PC-9 (cell line): ENCODE data around the gene ATF7IP. TPM values are rescaled to one million over a fixed set of nuclear protein-coding genes. Genes with fewer than 3 reads are reported as not detected.
A peak's percentile ranks its signal among the peaks of the same experiment; 100 is the strongest.
"Not testable (repeated sequence)": the region's sequence is repeated elsewhere in the genome, so short reads cannot be mapped to it uniquely, and the experiment has no call there.

ENCODE experiments used
- BruUV-seq: library from RNA; stranded (reverse); fragments of 400-500 nt; replicated peaks from 2 replicates; lab custom pipeline; 2021; lab: Mats Ljungman, UMichigan
- CTCF ChIA-PET: fragments of 300-600 bp; sonication (Branson Sonifier 250); formaldehyde crosslinking; loops from one replicate; lab custom pipeline; 2022; ENCODE audit warnings: antibody characterized with exemption; lab: Charles Lee
- POLR2A ChIA-PET: fragments of 300-600 bp; sonication (Branson Sonifier 250); formaldehyde crosslinking; loops from one replicate; lab custom pipeline; 2022; ENCODE audit warnings: antibody characterized with exemption; ENCODE audit not compliant: unreplicated experiment; lab: Charles Lee
- DNase-seq, 2 experiments: peaks; one replicate each; pipeline versions ENCODE4 v3.0.0 to v3.0.0-alpha.2; 2015 to 2022; ENCODE audit warnings: mixed read lengths in 1 of 2
- H2AFZ ChIP-seq: fragments of 200-600 bp; sonication (generic); 2 replicates; pipeline ENCODE4 v1.8.1; 2017; ENCODE audit warnings: antibody characterized with exemption
- H3F3A ChIP-seq: fragments of 200-600 bp; sonication (generic); 2 replicates; pipeline ENCODE4 v1.8.1; 2017; ENCODE audit warnings: antibody characterized with exemption, mild to moderate bottlenecking, low read depth; ENCODE audit not compliant: insufficient read depth
- H3K27ac ChIP-seq: fragments of 200-600 bp; sonication (generic); 2 replicates; pipeline ENCODE4 v1.6.1; 2016; ENCODE audit warnings: mixed run types
- H3K27me3 ChIP-seq: fragments of 200-600 bp; sonication (generic); 2 replicates; pipeline ENCODE4 v1.6.1; 2016; ENCODE audit warnings: low read depth, mixed run types; ENCODE audit not compliant: insufficient read depth
- H3K36me3 ChIP-seq: fragments of 200-600 bp; sonication (generic); 2 replicates; pipeline ENCODE4 v1.6.1; 2016; ENCODE audit warnings: low read depth, mixed run types
- H3K4me1 ChIP-seq: fragments of 200-600 bp; sonication (generic); replicated peaks from 2 replicates; pipeline ENCODE4 v1.6.1; 2016; ENCODE audit warnings: mixed run types; ENCODE audit not compliant: insufficient read depth
- H3K4me2 ChIP-seq: fragments of 200-600 bp; sonication (generic); 2 replicates; pipeline ENCODE4 v1.6.1; 2017; ENCODE audit warnings: mixed run types
- H3K4me3 ChIP-seq: fragments of 200-600 bp; sonication (generic); 2 replicates; pipeline ENCODE4 v1.6.1; 2016; ENCODE audit warnings: mixed run types
- H3K79me2 ChIP-seq: fragments of 200-600 bp; sonication (generic); 2 replicates; pipeline ENCODE4 v1.6.1; 2017; ENCODE audit warnings: low read depth, mixed run types
- H3K9me2 ChIP-seq: fragments of 200-600 bp; sonication (generic); 2 replicates; pipeline ENCODE4 v1.8.1; 2017; ENCODE audit warnings: mild to moderate bottlenecking; ENCODE audit not compliant: insufficient read depth
- H3K9me3 ChIP-seq: fragments of 200-600 bp; sonication (generic); 2 replicates; pipeline ENCODE4 v1.8.1; 2016; ENCODE audit warnings: low read depth; ENCODE audit not compliant: insufficient read depth
- H4K20me1 ChIP-seq: fragments of 200-600 bp; sonication (generic); 2 replicates; pipeline ENCODE4 v1.8.1; 2017; ENCODE audit not compliant: insufficient read depth
- CTCF ChIP-seq: fragments of 200-600 bp; sonication (generic); conservative IDR thresholded peaks from 2 replicates; pipeline ENCODE4 v1.6.1; 2017; ENCODE audit warnings: mixed run types, antibody characterized with exemption, mild to moderate bottlenecking, moderate library complexity
- EZH2 ChIP-seq: fragments of 200-600 bp; sonication (generic); IDR thresholded peaks from 2 replicates; pipeline ENCODE4 v1.8.0; 2017; ENCODE audit warnings: antibody characterized with exemption, low read depth
- intact Hi-C: fragments of 100-400 bp; cut with micrococcal nuclease; formaldehyde crosslinking; loops from one replicate; pipeline ENCODE4 v1.10.0; 2022; ENCODE audit not compliant: unreplicated experiment
- total RNA-seq: library from RNA; stranded (reverse); gene quantifications from 2 replicates; pipeline ENCODE4 v1.2.3, GENCODE V29; 2021

Gene ATF7IP
- total RNA-seq, 1 experiment from 2014 or later, result 94.7 TPM

GRCh38 chr12:14403293-14403692 is 37.8 kb downstream of the ATF7IP start:
- Histone ChIP-seq H2AFZ (no peak overlapping the region), H3K79me2 (peaks cover 99% of the 10 kb centered on the region), H3K4me1 (peaks cover 9% of the 10 kb centered on the region; the same call in 1 of the 2 replicates), H3K36me3 (no peaks in the 10 kb centered on the region), H3F3A (peaks cover 4% of the 10 kb centered on the region), H3K27ac (peak overlapping the region; percentile 1; the same call in 1 of the 2 replicates), H3K4me2 (peak overlapping the region; percentile 6), H3K4me3 (no peak overlapping the region), H3K9me3 (peaks cover 4% of the 10 kb centered on the region; the same call in 1 of the 2 replicates), H3K9me2 (no peaks in the 10 kb centered on the region), H4K20me1 (peaks cover 24% of the 10 kb centered on the region; the same call in 1 of the 2 replicates), H3K27me3 (no peaks in the 10 kb centered on the region)
- no peak for TF ChIP-seq CTCF
- TF ChIP-seq EZH2, result no peak
- DNase-seq, result no peak
- intact Hi-C loops, result no loop called here
- ChIA-PET POLR2A (no interaction called here), CTCF (interaction anchor here (0.5 to 0.7 kb wide), 2 partner anchors 25 to 64 kb away, joined by 3 to 4 read pairs; no protein-coding TSS in a partner anchor)
- BruUV-seq, result no TSS peak

- Histone ChIP-seq H3K36me3 (no peaks in the 10 kb centered on the region), H3F3A (peaks cover 4% of the 10 kb centered on the region), H3K9me3 (peaks cover 7% of the 10 kb centered on the region; the same call in 1 of the 2 replicates), H3K4me3 (no peak overlapping the region), H3K4me2 (no peak overlapping the region; the same call in 1 of the 2 replicates), H4K20me1 (peaks cover 24% of the 10 kb centered on the region; the same call in 1 of the 2 replicates), H3K9me2 (no peaks in the 10 kb centered on the region), H3K79me2 (peaks cover 99% of the 10 kb centered on the region), H2AFZ (no peak overlapping the region), H3K4me1 (peaks cover 9% of the 10 kb centered on the region; the same call in 1 of the 2 replicates), H3K27me3 (no peaks in the 10 kb centered on the region), H3K27ac (peak overlapping the region; percentile 1; the same call in 1 of the 2 replicates)
- BruUV-seq, result no TSS peak
- CTCF ChIA-PET, result interaction anchor here (0.5 to 0.7 kb wide), 2 partner anchors 25 to 63 kb away, joined by 3 to 4 read pairs; no protein-coding TSS in a partner anchor
- TF ChIP-seq CTCF, result no peak
- TF ChIP-seq EZH2, result no peak
- intact Hi-C loops, result no loop called here
- POLR2A ChIA-PET, result no interaction called here
- DNase-seq, result no peak
These were observed 38.3 kb downstream of the ATF7IP start for GRCh38 chr12:14403711-14404196.

GRCh38 chr12:14405407-14405806 is 39.9 kb downstream of the ATF7IP start:
- H3K9me2 ChIP-seq, H3K4me2 ChIP-seq, H3K4me3 ChIP-seq, H3K36me3 ChIP-seq, intact Hi-C loops, H3K27me3 ChIP-seq, DNase-seq, H3K27ac ChIP-seq, H2AFZ ChIP-seq, CTCF ChIA-PET, POLR2A ChIA-PET: not testable (repeated sequence)
- Histone ChIP-seq H3K79me2 (peaks cover 99% of the 10 kb centered on the region), H4K20me1 (peaks cover 22% of the 10 kb centered on the region; the same call in 1 of the 2 replicates), H3K9me3 (peaks cover 15% of the 10 kb centered on the region; the same call in 1 of the 2 replicates), H3F3A (peaks cover 14% of the 10 kb centered on the region), H3K4me1 (peaks cover 10% of the 10 kb centered on the region; the same call in 1 of the 2 replicates)
- BruUV-seq, result TSS peak; percentile 8
